Iris pigment epithelial cell (primary cell): Measurements from ENCODE around the gene PRUNE2.
A peak's percentile ranks its signal among the peaks of the same experiment; 100 is the strongest.
"Not testable (repeated sequence)": the region's sequence is repeated elsewhere in the genome, so short reads cannot be mapped to it uniquely, and the experiment has no call there.

ENCODE experiments used
- DNase-seq: peaks from one replicate; pipeline ENCODE4 v3.0.0-alpha.2; 2011; ENCODE audit warnings: low read depth

PRUNE2 gene

GRCh38 chr9:76699971-76700370 lies 205.9 kb downstream of the PRUNE2 start:
- peak; percentile 80 for DNase-seq

GRCh38 chr9:76697554-76697953 lies 208.4 kb downstream of the PRUNE2 start:
- no peak for DNase-seq

- DNase-seq = no peak
Measured at GRCh38 chr9:76697081-76697480, 208.8 kb downstream of the PRUNE2 start.

- no peak for DNase-seq
Measured at GRCh38 chr9:76693912-76694311, 212.0 kb downstream of the PRUNE2 start.

- no peak for DNase-seq
Measured at GRCh38 chr9:76692458-76693129, 213.3 kb downstream of the PRUNE2 start.

GRCh38 chr9:76691517-76692313 lies 214.2 kb downstream of the PRUNE2 start:
- no peak for DNase-seq

GRCh38 chr9:76690973-76691370 lies 214.9 kb downstream of the PRUNE2 start:
- DNase-seq = no peak

GRCh38 chr9:76690246-76690972 lies 215.5 kb downstream of the PRUNE2 start:
- DNase-seq = no peak

- DNase-seq = peak; percentile 24
Measured at GRCh38 chr9:76688471-76689238, 217.3 kb downstream of the PRUNE2 start.

GRCh38 chr9:76687861-76688391 lies 218.0 kb downstream of the PRUNE2 start:
- DNase-seq = peak; percentile 88

GRCh38 chr9:76686756-76687155 lies 219.2 kb downstream of the PRUNE2 start:
- no peak for DNase-seq

GRCh38 chr9:76684213-76684612 lies 221.7 kb downstream of the PRUNE2 start:
- no peak for DNase-seq

- DNase-seq = no peak
Measured at GRCh38 chr9:76681556-76681955, 224.4 kb downstream of the PRUNE2 start.

GRCh38 chr9:76680716-76681425 lies 225.0 kb downstream of the PRUNE2 start:
- no peak for DNase-seq

GRCh38 chr9:76677481-76678055 lies 228.3 kb downstream of the PRUNE2 start:
- no peak for DNase-seq

- no peak for DNase-seq
Measured at GRCh38 chr9:76676857-76677256, 229.1 kb downstream of the PRUNE2 start.

GRCh38 chr9:76667521-76667957 lies 238.4 kb downstream of the PRUNE2 start:
- DNase-seq = peak; percentile 67

- DNase-seq = not testable (repeated sequence)
Measured at GRCh38 chr9:76665966-76666365, 239.9 kb downstream of the PRUNE2 start.

- no peak for DNase-seq
Measured at GRCh38 chr9:76665458-76665857, 240.5 kb downstream of the PRUNE2 start.

GRCh38 chr9:76664120-76664519 lies 241.8 kb downstream of the PRUNE2 start:
- DNase-seq = no peak
